Femur (tissue), 1 donor: ENCODE results near the gene LRP11.
"Not testable (repeated sequence)": the region's sequence is repeated elsewhere in the genome, so short reads cannot be mapped to it uniquely, and the experiment has no call there.

ENCODE experiments used
- DNase-seq: peaks from one replicate; pipeline ENCODE4 v3.0.0-alpha.2; 2017

The LRP11 gene

GRCh38 chr6:149846321-149846720, 17.8 kb downstream of the LRP11 start:
- DNase-seq: peak; percentile 66

DNA sequence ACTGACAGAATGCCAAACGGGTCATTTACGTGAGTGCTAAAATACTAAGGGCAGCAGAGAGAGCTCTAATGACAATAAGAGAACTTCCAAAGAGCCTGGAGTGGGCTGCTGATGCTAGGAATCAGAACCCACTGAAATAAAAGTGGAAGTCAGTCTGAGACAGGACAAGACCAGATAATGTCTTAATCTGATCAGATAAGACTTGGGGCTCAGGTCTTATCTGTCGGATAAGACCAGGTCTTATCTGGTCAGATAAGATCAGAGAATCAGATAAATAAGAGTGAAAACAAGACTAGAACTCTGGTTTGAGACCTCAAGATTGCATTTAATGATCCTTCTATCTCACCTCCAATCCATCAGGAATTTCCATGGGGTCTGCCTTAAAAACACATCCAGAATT, 18.6 kb downstream of the LRP11 start:
- DNase-seq: no peak

DNA sequence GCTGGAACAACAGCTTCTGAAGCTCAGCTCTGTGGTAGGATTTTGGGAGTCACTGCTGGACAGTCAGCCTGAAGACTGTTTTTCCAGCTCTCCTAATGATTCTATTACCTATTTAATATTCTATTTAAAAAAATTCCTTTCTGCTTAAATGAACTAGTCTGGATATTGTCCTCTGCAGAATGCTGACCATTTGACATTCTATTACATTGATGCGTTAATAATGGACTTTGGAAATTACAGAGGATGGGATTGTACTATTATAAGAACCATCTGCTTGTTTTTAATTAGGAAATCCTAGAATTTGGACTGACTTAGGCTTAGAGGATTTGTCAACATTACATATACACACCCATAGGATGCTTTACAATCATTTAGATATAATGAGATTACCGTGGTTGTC, 19.7 kb downstream of the LRP11 start:
- no peak for DNase-seq

DNA sequence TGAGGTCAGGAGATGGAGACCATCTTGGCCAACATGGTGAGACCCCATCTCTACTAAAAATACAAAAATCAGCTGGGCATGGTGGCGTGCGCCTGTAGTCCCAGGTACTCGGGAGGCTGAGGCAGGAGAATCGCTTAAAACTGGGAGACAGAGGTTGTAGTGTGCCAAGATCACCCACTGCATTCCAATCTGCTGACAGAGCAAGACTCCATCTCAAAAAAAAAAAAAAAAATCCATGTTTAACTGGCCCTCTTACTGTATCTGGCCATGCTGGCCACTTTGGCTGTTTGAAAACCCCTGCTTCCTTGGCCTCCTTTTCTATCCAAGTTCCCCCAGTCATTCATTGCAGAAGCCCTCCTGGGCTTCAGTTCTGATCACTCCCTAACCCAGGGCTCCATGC, 20.1 kb downstream of the LRP11 start:
- DNase-seq: not testable (repeated sequence)

- no peak for DNase-seq
Measured at GRCh38 chr6:149843051-149843633, 21.0 kb downstream of the LRP11 start.

DNA sequence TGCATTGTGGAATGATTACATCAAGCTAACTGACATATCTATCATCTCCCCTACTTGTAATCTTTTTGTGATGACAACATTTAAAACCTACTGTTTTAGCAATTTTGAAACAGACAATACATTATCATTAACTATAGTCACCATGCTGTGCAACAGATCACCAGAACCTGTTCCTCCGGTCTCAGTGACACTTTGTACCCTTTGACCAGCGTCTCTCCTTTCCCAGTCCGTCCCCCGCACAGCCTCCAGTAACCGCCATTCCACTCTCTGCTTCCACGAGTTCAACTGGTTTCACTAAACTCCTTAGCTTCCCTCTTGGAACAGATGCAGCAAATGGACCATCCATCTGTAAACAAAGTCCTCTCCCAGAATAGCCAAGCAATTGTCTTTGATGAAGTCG, 21.8 kb downstream of the LRP11 start:
- DNase-seq: no peak

DNA sequence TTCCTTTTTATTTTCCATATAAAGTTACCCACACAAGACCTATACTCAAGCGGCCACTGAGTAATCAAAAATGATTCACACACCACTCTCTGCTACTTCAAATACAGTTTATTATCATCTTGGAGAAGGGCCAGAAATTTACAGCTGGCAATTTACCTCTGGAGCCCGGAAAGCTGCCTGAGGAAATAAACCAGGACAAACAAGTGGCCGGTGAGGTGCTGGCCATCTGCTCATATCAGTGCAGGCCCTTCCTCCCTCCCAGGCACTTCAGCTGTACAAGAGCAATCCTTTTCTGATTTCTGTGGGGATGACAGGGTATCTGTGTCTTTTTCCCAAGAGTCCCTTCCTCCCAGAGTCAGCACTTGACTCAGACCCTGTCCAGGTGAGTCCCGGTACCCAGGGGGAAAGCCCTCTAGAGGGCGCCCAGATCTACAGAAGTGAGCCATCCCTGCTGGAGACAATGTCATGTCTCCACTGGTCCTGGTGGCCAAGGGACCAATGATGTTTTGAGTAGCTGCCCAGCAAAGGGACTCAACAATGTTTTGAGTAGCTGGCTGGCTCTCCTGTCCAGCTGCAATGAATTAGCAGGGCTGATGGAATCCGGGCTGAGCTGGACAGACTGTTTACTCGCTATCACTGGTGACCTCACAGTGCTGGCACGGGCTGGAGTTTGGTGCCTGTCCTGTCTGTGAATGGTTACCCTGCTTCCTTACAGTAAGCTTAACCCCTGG, 23.6 kb downstream of the LRP11 start:
- peak; percentile 69 for DNase-seq

GRCh38 chr6:149834513-149835481, 29.4 kb downstream of the LRP11 start:
- DNase-seq: peak; percentile 79

GRCh38 chr6:149833651-149834050, 30.5 kb downstream of the LRP11 start:
- no peak for DNase-seq

DNA sequence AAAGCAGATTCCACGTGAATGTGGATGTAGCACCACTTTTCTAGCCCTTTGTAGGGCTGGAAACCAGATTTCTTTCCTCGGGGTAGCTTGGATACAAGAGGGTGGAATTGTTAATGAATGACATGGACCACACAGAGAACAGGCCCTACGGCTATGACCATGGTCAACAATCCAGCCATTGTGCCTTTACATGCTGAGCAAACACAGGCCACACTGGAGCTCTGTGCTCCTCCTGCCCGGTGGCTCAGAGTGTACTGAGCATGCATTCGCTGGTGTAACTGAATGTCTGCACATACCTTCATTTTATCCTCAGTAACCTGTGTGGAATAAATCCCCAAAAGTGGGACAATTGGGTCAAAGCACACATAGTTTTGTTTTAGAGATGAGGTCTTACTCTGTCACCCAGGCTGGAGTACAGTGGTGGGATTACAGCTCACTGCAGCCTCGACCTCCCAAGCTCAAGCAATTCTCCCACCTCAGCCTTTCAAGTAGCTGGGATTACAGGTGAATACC, 32.8 kb downstream of the LRP11 start:
- DNase-seq: no peak

- peak; percentile 27 for DNase-seq
Measured at GRCh38 chr6:149830731-149831307, 33.3 kb downstream of the LRP11 start.

DNA sequence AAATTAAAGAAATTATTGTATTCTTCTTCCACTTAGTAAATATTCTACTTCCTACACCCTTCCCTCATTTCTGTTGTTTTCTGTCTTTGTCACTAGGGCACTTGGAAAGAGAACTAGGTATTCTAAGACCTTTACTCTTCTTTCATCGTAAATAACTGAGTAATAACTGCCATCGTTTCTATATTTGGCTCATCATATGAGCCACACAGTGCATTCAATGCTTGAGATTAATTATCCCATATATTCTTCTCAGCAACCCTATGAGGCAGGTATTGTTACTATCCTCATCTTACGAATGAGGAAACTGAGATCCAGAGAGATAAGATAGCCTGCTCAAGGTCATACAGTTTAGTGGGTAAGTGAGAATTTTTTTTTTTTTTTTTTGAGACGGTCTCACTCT, 38.9 kb downstream of the LRP11 start:
- DNase-seq: no peak

DNA sequence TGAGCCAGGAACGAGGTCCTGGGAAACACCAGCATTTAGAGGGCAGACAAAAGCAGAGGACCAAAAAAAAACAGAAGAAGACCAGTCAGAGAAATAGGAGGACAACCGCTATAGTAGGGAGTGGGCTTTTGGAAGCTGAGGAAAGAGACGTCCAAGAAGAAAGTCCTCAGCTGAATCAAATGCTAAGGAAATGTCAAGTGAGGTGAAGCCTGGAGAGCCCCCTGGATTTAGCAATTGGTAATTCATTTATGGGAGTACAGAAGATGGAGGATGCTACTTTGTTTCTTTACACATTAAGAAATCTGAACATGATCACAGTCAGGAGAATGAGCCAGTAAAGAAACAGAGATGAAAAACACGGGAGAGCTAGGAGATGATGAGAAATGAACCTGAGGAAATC, 41.1 kb downstream of the LRP11 start:
- no peak for DNase-seq

GRCh38 chr6:149821492-149821891, 42.7 kb downstream of the LRP11 start:
- no peak for DNase-seq

GRCh38 chr6:149820506-149820905, 43.7 kb downstream of the LRP11 start:
- DNase-seq: no peak

GRCh38 chr6:149815788-149816187, 48.4 kb downstream of the LRP11 start:
- DNase-seq: no peak

- DNase-seq: no peak
Measured at GRCh38 chr6:149813351-149813750, 50.8 kb downstream of the LRP11 start.

DNA sequence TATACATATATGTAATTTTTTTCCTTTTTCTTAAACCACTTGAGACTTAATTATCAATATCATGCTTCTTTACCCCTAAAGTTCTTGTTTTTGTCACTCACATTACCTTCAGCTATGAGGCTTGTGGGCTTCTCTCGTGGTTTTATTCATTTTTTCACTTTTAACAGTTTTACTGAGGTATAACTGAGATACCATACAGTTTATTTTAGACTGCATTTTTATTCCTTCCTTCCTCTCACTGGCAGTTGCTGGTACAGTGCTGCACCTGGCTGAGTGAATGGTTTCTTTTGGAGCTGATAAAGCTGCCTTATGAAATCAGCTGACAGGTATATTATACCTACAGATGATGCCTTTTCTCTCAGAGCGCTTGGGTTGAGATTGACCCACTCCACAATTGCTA, 54.4 kb downstream of the LRP11 start:
- DNase-seq: no peak

- no peak for DNase-seq
Measured at GRCh38 chr6:149806127-149806526, 58.0 kb downstream of the LRP11 start.

DNA sequence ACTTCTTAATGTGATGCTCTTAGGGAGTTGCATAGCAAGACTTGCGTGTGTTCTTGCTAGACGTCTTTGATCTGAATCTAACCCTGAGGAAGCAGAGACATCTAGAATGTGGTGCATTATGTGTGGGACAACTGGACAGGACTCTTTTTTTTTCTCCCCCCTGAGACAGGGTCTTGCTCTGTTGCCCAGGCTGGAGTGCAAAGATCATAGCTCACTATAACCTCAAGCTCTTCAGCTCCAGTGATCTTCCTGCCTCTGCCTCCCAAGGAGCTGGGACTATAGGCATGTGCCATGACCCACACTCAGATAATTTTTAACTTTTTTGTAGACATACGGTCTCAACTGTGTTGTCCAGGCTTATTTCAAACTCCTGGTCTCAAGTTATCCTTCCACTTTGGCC, 80.6 kb downstream of the LRP11 start:
- DNase-seq: no peak

DNA sequence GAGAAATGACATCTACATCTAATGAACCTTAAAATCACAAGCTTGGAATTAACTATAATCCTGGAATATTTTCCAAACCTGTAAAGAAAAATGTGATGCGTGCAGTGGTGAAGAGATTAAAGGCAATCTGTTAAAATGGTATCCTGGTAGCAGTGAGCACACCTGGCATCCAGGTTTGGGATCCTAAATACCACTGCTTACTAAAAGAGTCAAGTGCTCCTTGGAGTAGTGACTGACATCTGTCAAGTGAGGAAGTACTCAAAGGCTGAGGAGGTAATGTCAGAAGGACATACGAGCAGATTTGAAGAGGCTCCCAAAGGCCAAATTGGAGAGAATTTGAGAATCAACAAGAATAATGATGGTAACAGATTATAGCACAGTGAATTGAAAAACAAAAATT, 81.8 kb downstream of the LRP11 start:
- no peak for DNase-seq

- no peak for DNase-seq
Measured at GRCh38 chr6:149781715-149782114, 82.4 kb downstream of the LRP11 start.

DNA sequence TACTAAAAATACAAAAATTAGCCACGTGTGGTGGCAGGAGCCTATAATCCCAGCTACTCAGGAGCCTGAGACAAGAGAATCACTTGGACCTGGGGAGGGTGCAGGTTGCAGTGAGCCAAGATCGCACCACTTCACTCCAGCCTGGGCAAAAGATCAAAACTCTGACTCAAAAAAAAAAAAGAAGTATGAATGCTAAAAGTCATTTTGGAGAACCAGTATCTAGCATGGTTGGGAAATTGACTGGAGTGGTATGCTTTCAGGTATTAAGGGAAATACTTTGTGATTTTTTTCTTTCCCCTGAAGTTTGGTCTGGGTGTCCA, 84.6 kb downstream of the LRP11 start:
- DNase-seq: no peak
